Astrocyte of the cerebellum (primary cell): ENCODE measurements around the gene NECTIN4.

Experiments
- DNase-seq: peaks from one replicate; pipeline ENCODE4 v3.0.0-alpha.2; 2011; ENCODE audit warnings: low read depth
- H3K4me3 ChIP-seq: 2 replicates; pipeline ENCODE4 v1.5.1; 2011; ENCODE audit warnings: mild to moderate bottlenecking, low read depth, low read length, moderate library complexity
- in situ Hi-C: cut with HindIII; loops from 2 replicates; pipeline ENCODE4 v1.10.0; 2017; ENCODE audit warnings: low sequenced_read_pairs
- TF ChIP-seq, protein P1 (sequence below): IDR thresholded peaks from 2 replicates; pipeline ENCODE4 v1.5.1; 2012; ENCODE audit warnings: low read length, low read depth, moderate library complexity, mild to moderate bottlenecking; ENCODE audit errors: missing control alignments

Gene NECTIN4

DNA sequence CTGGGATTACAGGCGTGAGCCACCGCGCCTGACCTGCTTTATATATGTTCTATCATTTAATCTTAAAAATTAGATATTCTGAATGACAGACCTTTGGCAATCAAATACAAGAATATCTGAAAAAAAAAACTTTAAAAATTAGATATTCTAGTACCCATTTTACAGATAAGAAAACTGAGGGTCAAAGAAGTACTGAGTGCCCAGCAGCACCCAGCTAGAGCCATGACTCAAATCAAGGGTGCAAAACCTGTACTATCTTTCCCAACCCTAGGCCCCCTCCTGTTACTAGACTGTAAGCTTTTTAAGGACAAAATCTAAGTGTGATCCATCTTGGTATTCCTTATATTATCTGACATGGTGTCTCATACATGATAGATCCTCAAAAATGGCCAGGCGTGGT, 27.9 kb downstream of the NECTIN4 start:
- DNase-seq = no peak
- TF ChIP-seq, protein P1, sequence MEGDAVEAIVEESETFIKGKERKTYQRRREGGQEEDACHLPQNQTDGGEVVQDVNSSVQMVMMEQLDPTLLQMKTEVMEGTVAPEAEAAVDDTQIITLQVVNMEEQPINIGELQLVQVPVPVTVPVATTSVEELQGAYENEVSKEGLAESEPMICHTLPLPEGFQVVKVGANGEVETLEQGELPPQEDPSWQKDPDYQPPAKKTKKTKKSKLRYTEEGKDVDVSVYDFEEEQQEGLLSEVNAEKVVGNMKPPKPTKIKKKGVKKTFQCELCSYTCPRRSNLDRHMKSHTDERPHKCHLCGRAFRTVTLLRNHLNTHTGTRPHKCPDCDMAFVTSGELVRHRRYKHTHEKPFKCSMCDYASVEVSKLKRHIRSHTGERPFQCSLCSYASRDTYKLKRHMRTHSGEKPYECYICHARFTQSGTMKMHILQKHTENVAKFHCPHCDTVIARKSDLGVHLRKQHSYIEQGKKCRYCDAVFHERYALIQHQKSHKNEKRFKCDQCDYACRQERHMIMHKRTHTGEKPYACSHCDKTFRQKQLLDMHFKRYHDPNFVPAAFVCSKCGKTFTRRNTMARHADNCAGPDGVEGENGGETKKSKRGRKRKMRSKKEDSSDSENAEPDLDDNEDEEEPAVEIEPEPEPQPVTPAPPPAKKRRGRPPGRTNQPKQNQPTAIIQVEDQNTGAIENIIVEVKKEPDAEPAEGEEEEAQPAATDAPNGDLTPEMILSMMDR = no peak
- no peak overlapping the region for H3K4me3 ChIP-seq
- in situ Hi-C loops = no loop called here

DNA sequence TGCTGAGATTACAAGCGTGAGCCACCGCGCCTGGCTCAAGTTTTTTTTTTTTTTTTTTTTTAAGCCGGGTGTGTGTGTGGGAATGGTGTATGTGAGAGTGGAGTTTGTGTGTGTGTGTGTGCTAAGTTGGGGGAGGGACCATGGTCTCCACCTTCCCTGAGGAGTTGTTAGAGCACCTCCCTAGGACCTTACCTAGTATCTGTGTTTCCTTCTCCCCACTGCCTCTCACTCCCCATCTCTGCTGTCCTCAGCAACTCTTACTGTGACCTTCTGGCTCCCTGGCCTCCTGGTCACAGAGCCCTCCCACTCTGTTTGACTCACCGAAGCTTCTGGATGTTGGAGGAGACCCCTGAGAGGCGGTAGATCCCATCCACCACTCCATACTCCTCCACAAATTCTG, 30.1 kb downstream of the NECTIN4 start:
- no peak for DNase-seq
- TF ChIP-seq, protein P1 = no peak
- H3K4me3 ChIP-seq = no peak overlapping the region
- in situ Hi-C loops = no loop called here

DNA sequence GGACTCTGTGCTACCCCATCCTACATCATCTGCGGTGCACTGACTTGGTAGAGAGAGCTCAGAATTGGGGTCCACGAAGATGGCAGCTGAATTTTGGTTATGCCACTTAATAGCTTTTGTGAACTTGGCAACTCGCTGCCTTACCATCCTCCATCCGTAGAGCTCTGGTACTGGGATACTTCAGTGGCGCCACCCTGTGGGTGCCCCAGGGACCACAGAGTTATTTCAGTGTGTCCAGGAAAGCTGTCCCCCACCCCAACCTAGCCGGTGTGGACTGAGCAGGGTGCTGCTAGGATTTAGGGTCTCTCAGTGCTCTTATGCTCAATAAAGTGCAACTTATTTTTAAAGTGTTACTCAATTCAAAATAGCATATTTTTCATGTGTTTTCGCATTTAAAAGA, 34.6 kb downstream of the NECTIN4 start:
- in situ Hi-C loops = no loop called here
- TF ChIP-seq, protein P1 = no peak
- no peak for DNase-seq

DNA sequence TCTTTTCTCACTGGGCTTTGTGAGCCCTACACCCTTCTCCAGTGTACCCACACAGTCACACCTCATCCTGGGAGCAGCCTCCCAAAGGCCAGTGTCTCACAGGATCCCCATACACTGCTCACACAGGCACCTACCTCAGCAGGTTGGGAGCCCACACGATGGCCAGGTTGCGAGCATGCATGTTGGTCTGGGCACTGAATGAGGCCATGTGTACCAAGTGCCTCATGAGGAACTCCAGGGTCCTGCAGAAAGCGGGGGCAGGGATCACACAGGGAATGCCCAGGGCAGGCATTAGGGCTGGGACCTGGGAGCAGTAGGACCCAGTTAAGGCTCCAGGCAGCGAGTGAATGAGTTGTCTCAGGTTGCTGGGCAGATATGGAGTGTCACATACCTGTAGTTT, 35.1 kb downstream of the NECTIN4 start:
- TF ChIP-seq, protein P1 = no peak
- no peak for DNase-seq
- no peak overlapping the region for H3K4me3 ChIP-seq
- in situ Hi-C loops = no loop called here

More for the DNA sequence above, 34.6 kb downstream of the NECTIN4 start:
- H3K4me3 ChIP-seq = no peak overlapping the region

DNA sequence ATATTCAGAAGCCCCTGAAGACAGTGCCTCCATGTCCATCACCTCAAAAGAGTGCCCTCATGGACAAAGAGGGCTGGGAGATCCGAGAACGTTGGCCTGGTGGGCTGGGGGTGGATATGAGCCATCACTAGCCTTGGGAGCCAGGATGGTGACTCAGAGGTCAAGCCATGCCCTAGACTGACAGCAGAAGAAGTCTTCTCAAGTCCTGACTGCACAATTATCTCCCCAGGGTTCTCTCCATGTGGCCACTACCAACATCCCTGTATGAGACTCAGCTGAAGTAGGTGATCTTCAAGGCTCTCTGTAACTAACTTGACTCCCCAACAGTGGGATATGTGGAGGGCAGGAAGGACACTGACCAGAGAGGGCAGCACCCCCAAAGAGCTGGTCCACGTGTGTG, 36.5 kb downstream of the NECTIN4 start:
- in situ Hi-C loops = no loop called here
- DNase-seq = no peak
- TF ChIP-seq, protein P1 = no peak
- no peak overlapping the region for H3K4me3 ChIP-seq

DNA sequence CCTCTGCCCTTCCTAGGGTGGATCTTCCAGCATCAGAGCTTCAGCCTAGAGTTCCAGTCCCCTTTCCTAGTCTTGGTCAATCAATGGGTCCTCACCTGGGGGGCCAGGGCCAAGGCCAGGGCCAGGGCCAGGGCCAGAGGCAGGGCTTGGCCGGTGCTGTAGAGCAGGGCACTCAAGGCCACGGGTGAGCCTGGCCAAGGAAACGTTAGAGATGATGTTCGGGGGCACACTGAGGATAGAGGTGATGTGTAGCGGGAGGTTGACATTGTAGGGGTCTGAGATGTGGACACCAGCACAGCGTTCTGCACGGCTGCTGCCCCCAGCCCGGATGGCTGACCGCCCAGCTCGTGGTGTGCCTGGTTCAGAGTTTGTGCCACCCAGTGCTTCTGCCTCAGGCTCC, 38.1 kb downstream of the NECTIN4 start:
- no peak for DNase-seq
- in situ Hi-C loops = no loop called here
- H3K4me3 ChIP-seq = no peak overlapping the region
- TF ChIP-seq, protein P1 = no peak

DNA sequence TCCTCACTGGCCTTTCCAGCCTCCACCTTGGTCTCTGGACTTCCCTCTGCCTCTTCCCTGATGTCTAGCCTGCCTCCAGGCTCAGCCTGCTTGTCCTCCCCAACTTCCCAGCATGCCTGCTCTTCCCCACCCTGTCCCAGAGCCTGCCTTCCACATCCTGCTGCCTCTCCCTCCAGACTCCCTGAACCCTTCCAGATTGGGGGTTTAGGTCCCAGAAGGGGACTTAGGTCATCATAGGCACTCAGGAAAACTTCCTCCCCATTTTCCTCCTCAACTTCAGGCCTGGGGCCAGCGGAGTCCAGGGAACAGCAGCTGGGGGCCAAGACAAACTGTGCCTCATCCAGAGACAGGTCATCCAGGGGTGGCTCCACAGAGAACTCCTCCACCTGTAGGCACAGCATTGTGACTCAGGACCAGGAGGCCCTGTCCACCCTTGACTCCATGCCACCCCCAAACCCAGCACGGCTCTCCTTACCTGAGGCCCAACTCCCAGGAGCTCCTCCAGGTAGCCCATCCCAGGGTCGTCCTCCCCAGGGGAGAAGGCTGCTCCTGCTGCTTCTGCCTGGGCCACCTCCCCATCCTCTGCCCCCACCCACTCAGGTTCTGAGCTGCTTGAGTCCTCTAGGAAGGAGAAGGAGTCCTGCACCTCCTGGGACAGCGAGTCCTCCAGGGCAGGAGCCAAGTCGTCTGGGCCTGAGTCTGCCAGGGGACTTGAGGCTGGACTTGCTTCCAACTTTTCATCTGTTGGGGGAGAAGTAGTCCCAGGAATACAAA, 40.2 kb downstream of the NECTIN4 start:
- in situ Hi-C loops = loop anchor here (5.0 to 10.0 kb wide), 2 partner anchors 48 to 96 kb away; partner anchors contain the start of gene KLHDC9
- no peak overlapping the region for H3K4me3 ChIP-seq
- TF ChIP-seq, protein P1 = no peak
- no peak for DNase-seq
